ENCODE results near the gene MAT2A.

Gene MAT2A

DNA sequence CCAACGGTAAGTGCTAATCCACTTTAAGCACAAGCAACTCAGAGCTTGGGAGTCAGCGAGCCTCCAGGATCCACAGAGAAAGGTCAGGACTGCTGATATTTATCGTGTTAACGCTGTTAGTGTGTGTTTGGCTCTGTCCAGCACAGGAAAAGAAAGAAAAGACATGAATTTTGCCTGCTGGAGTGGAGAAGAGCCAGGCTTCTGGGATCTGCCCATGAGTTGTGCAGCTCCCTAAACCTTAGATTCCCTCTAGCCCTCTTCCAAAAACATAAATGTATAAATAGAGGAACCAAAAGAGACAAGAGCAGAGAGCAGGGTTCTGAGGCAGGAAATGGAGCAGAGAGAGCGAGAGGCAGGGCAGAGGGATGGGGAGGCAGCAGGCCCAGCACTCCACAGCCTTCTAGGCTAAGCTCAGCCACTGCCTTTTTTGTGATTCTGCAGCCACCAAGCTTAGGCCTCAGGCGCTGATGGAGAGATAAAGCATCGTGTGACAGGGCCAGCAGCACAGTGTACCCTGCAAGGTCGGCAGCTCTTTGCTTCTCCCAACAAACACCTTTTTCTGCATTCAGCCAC lies 14.5 kb upstream of the MAT2A start:
- Histone ChIP-seq H3K36me3 (ENCODE audit: control insufficient read depth, insufficient read depth, low read length) (no peaks in the 10 kb centered on the region), H3K4me1 (ENCODE audit: control insufficient read depth, insufficient read depth, low read length) (peaks cover 16% of the 10 kb centered on the region), H3K27ac (ENCODE audit: insufficient read depth, low read depth, low read length, poor library complexity, severe bottlenecking) (peak overlapping the region; percentile 1), H3K27me3 (ENCODE audit: control insufficient read depth, insufficient read depth, low read length, poor library complexity, severe bottlenecking) (no peaks in the 10 kb centered on the region), H3K4me3 (ENCODE audit: insufficient read depth, low read depth, low read length) (no peak overlapping the region), H3K9me3 (ENCODE audit: control insufficient read depth, low read length) (no peaks in the 10 kb centered on the region)
- WGBS, 2 experiments: 51 to 56% methylated on average over 8 of the region's 8 CpGs

DNA sequence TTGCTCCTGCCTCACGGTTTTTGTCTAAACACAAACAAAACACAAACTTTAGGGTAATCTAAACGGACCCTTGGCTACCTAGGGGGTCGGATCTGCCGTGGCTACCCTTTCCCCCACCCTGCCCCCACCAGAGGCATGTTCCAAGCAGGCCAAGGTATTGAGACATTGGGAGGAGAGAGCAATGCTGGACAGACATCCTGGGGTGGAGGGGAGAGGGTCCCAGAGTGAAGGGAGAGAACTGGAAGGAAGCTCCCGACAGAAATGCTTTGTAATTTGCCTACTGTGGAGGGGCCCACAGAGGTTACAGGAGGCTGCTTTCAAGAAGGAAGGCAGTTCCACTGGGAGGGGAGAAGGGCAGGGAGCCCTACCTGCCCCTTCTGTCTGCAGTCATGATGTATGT lies 13.9 kb upstream of the MAT2A start:
- H3K27me3 ChIP-seq (ENCODE audit: control insufficient read depth, insufficient read depth, low read length, poor library complexity, severe bottlenecking): no peaks in the 10 kb centered on the region
- H3K36me3 ChIP-seq (ENCODE audit: control insufficient read depth, insufficient read depth, low read length): no peaks in the 10 kb centered on the region
- peak overlapping the region; percentile 1 for H3K27ac ChIP-seq (ENCODE audit: insufficient read depth, low read depth, low read length, poor library complexity, severe bottlenecking)
- no peaks in the 10 kb centered on the region for H3K9me3 ChIP-seq (ENCODE audit: control insufficient read depth, low read length)
- H3K4me3 ChIP-seq (ENCODE audit: insufficient read depth, low read depth, low read length): no peak overlapping the region
- 37 to 48% methylated on average over 4 to 5 of the region's 5 CpGs for WGBS, 2 experiments
- peaks cover 16% of the 10 kb centered on the region for H3K4me1 ChIP-seq (ENCODE audit: control insufficient read depth, insufficient read depth, low read length)

DNA sequence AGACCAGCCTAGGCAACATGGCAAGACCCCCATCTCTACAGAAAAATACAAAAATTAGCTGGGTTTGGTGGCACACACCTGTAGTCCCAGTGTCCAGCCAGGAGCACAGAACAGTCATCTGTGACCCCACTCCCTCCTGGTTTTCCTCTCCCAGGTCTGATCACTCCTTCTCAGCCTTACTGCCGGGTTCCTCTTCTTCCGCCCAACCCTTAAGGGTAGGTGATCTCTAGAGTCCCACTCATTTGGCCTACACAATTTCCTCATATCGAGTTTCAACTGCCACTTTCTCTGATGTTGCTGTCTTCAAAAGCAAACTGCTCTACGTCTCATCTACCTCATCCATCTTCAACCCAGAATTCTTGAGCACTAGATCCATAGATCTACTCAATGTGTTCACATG lies 13.4 kb upstream of the MAT2A start:
- Histone ChIP-seq H3K27me3 (ENCODE audit: control insufficient read depth, insufficient read depth, low read length, poor library complexity, severe bottlenecking) (no peaks in the 10 kb centered on the region), H3K36me3 (ENCODE audit: control insufficient read depth, insufficient read depth, low read length) (no peaks in the 10 kb centered on the region), H3K4me1 (ENCODE audit: control insufficient read depth, insufficient read depth, low read length) (peaks cover 16% of the 10 kb centered on the region), H3K9me3 (ENCODE audit: control insufficient read depth, low read length) (no peaks in the 10 kb centered on the region), H3K27ac (ENCODE audit: insufficient read depth, low read depth, low read length, poor library complexity, severe bottlenecking) (no peak overlapping the region), H3K4me3 (ENCODE audit: insufficient read depth, low read depth, low read length) (no peak overlapping the region)
- WGBS, 2 experiments: 89 to 91% methylated on average over 4 of the region's 4 CpGs

DNA sequence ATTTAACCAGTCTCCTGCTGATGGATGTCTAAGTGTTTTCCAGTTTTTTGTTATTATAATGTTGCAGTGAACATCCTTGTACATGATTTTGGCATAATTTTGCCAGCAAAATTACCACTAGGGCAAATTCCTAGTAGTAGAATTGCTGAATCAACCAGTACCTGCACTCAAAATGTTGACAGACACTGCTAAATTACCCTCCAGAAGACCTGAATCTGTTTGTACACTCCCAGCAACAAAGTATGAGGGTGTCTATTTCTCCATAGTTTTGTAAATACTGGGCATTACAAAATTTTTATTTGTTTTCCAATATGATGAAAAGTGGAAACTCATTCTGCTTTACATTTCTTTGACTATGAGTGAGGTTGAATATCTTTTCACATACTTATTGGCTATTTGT lies 11.2 kb upstream of the MAT2A start:
- Histone ChIP-seq H3K4me3 (ENCODE audit: insufficient read depth, low read depth, low read length) (no peak overlapping the region), H3K4me1 (ENCODE audit: control insufficient read depth, insufficient read depth, low read length) (peaks cover 16% of the 10 kb centered on the region), H3K36me3 (ENCODE audit: control insufficient read depth, insufficient read depth, low read length) (no peaks in the 10 kb centered on the region), H3K27ac (ENCODE audit: insufficient read depth, low read depth, low read length, poor library complexity, severe bottlenecking) (no peak overlapping the region), H3K27me3 (ENCODE audit: control insufficient read depth, insufficient read depth, low read length, poor library complexity, severe bottlenecking) (no peaks in the 10 kb centered on the region), H3K9me3 (ENCODE audit: control insufficient read depth, low read length) (no peaks in the 10 kb centered on the region)

DNA sequence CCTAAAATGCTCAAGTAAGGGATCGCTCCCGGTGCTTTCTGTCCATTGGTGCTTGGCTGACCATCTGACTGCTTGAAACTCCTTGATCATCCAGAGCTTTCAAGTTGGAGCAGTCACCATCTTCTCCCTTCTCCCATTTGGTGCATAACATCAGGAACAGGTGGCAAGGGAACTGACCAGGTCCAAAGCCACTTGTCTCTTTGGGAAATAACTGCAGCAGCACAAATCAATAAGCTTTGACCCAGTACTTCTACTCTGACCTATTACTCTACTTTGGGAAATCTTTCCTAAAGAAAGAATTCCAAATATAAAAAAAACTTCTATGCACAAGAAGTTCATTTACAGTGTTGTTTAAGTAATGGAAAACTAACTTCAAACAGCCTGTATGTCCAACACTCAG lies 10.6 kb upstream of the MAT2A start:
- Histone ChIP-seq H3K4me3 (ENCODE audit: insufficient read depth, low read depth, low read length) (no peak overlapping the region), H3K27ac (ENCODE audit: insufficient read depth, low read depth, low read length, poor library complexity, severe bottlenecking) (no peak overlapping the region), H3K4me1 (ENCODE audit: control insufficient read depth, insufficient read depth, low read length) (peaks cover 16% of the 10 kb centered on the region), H3K36me3 (ENCODE audit: control insufficient read depth, insufficient read depth, low read length) (no peaks in the 10 kb centered on the region), H3K9me3 (ENCODE audit: control insufficient read depth, low read length) (no peaks in the 10 kb centered on the region), H3K27me3 (ENCODE audit: control insufficient read depth, insufficient read depth, low read length, poor library complexity, severe bottlenecking) (no peaks in the 10 kb centered on the region)
- 93 to 94% methylated on average over 2 of the region's 2 CpGs for WGBS, 2 experiments

DNA sequence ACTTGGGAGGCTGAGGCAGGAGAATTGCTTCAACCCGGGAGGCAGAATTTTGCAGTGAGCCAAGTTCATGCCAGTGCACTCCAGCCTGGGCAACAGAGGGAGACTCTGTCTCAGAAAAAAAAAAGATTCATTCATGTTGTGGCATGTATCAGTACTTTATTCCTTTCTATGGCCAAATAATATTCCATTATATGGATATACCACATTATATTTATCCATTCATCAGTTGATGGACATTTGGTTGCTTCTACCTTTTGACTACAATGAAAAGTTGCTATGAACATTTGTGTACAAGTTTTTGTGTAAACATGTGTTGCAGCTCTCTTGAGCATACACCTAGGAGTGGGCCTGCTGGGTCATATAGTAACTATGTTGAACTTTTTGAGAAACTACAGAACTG lies 9.2 kb upstream of the MAT2A start:
- Histone ChIP-seq H3K4me3 (ENCODE audit: insufficient read depth, low read depth, low read length) (no peak overlapping the region), H3K27ac (ENCODE audit: insufficient read depth, low read depth, low read length, poor library complexity, severe bottlenecking) (no peak overlapping the region), H3K27me3 (ENCODE audit: control insufficient read depth, insufficient read depth, low read length, poor library complexity, severe bottlenecking) (no peaks in the 10 kb centered on the region), H3K4me1 (ENCODE audit: control insufficient read depth, insufficient read depth, low read length) (peaks cover 6% of the 10 kb centered on the region), H3K36me3 (ENCODE audit: control insufficient read depth, insufficient read depth, low read length) (no peaks in the 10 kb centered on the region), H3K9me3 (ENCODE audit: control insufficient read depth, low read length) (no peaks in the 10 kb centered on the region)
- WGBS, 2 experiments: 80 to 95% methylated on average over 1 of the region's 1 CpG

DNA sequence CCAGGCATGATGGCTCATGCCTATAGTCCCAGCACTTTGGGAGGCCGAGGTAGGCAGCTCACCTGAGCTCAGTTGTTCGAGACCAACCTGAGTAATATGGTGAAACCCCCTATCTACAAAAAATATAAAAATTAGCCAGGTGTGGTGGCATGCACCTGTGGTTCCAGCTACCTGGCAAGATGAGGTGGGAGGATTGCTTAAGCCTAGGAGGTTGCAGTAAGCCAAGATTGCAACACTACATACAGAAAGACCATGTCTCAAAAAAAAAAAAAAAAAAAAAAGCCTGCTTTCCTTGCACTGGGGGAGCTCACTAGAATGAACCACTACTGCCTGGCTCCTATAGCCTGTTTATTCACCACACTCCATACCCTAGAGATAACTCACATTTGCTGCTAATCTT lies 7.4 kb upstream of the MAT2A start:
- Histone ChIP-seq H3K9me3 (ENCODE audit: control insufficient read depth, low read length) (no peaks in the 10 kb centered on the region), H3K4me3 (ENCODE audit: insufficient read depth, low read depth, low read length) (no peak overlapping the region), H3K27me3 (ENCODE audit: control insufficient read depth, insufficient read depth, low read length, poor library complexity, severe bottlenecking) (no peaks in the 10 kb centered on the region), H3K27ac (ENCODE audit: insufficient read depth, low read depth, low read length, poor library complexity, severe bottlenecking) (no peak overlapping the region), H3K4me1 (ENCODE audit: control insufficient read depth, insufficient read depth, low read length) (no peaks in the 10 kb centered on the region), H3K36me3 (ENCODE audit: control insufficient read depth, insufficient read depth, low read length) (no peaks in the 10 kb centered on the region)
- 73 to 74% methylated on average over 2 of the region's 2 CpGs for WGBS, 2 experiments

DNA sequence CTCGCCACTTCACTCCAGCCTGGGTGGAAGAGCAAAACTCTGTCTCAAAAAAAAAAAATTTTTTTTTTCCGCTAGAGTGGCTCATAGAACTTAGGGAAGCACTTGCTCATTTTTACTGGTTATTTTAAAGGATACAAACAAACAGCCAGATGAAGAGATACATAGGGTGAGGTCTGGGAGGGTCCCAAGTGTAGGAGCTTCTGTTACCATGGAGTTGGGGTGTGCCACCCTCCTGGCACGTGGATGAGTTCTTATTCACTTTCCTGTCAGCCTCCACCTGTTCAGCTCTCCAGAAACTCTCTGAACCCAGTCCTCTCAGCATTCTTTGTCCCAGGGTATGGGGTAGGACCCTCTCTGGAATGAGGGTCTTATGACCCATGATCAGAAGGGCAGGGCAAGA lies 4.9 kb upstream of the MAT2A start:
- Histone ChIP-seq H3K27ac (ENCODE audit: insufficient read depth, low read depth, low read length, poor library complexity, severe bottlenecking) (no peak overlapping the region), H3K27me3 (ENCODE audit: control insufficient read depth, insufficient read depth, low read length, poor library complexity, severe bottlenecking) (no peaks in the 10 kb centered on the region), H3K4me3 (ENCODE audit: insufficient read depth, low read depth, low read length) (no peak overlapping the region), H3K9me3 (ENCODE audit: control insufficient read depth, low read length) (no peaks in the 10 kb centered on the region), H3K36me3 (ENCODE audit: control insufficient read depth, insufficient read depth, low read length) (no peaks in the 10 kb centered on the region), H3K4me1 (ENCODE audit: control insufficient read depth, insufficient read depth, low read length) (peaks cover 5% of the 10 kb centered on the region)
- WGBS, 2 experiments: 89 to 92% methylated on average over 3 of the region's 3 CpGs

DNA sequence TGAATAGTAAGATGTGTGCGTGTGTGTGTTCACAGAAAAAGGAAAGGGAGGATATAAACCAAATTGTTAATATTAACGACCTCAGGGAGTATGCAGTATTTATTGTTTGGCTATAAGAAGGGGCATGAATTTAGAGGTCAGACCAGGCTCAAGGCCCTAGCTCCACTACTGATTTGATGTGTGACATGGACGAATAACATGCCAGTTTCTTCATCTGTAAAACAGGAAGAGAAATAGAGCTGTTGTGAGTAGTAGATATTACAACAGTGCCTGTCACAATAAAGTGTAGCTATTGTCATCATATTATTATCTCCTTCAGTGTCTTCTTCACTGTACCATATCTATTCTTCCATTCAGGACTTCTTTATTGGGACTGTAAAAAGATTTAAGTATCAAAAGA lies 4.1 kb upstream of the MAT2A start:
- no peak overlapping the region for H3K27ac ChIP-seq (ENCODE audit: insufficient read depth, low read depth, low read length, poor library complexity, severe bottlenecking)
- no peaks in the 10 kb centered on the region for H3K9me3 ChIP-seq (ENCODE audit: control insufficient read depth, low read length)
- 96 to 98% methylated on average over 3 of the region's 3 CpGs for WGBS, 2 experiments
- peaks cover 5% of the 10 kb centered on the region for H3K4me1 ChIP-seq (ENCODE audit: control insufficient read depth, insufficient read depth, low read length)
- H3K27me3 ChIP-seq (ENCODE audit: control insufficient read depth, insufficient read depth, low read length, poor library complexity, severe bottlenecking): no peaks in the 10 kb centered on the region
- H3K36me3 ChIP-seq (ENCODE audit: control insufficient read depth, insufficient read depth, low read length): no peaks in the 10 kb centered on the region
- H3K4me3 ChIP-seq (ENCODE audit: insufficient read depth, low read depth, low read length): no peak overlapping the region

DNA sequence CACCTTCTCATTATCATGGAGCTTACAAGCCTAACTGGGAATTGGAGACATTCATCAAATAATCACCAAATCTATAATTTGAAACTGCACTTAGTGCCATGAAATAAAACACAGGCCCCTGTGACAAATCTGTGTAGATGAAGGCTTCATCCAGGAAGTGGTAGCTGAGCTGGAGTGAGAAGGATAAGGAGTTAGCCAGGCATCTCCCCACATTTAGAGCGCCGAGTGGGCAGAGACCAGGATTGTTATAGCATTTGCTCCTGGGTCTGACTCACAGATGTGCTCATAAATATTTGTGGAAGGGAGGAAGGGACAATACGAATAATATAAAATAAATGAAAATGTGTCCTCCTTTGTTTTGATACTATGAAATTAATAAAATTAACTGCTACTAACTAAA lies 2.5 kb upstream of the MAT2A start:
- WGBS, 2 experiments: 96 to 97% methylated on average over 2 of the region's 3 CpGs
- Histone ChIP-seq H3K4me3 (ENCODE audit: insufficient read depth, low read depth, low read length) (no peak overlapping the region), H3K27ac (ENCODE audit: insufficient read depth, low read depth, low read length, poor library complexity, severe bottlenecking) (no peak overlapping the region), H3K4me1 (ENCODE audit: control insufficient read depth, insufficient read depth, low read length) (peaks cover 9% of the 10 kb centered on the region), H3K36me3 (ENCODE audit: control insufficient read depth, insufficient read depth, low read length) (peaks cover 7% of the 10 kb centered on the region), H3K27me3 (ENCODE audit: control insufficient read depth, insufficient read depth, low read length, poor library complexity, severe bottlenecking) (no peaks in the 10 kb centered on the region), H3K9me3 (ENCODE audit: control insufficient read depth, low read length) (no peaks in the 10 kb centered on the region)

All from ectodermal cell (in vitro differentiated cells).